Lower leg skin (tissue), 3 donors: ENCODE results near the gene MISP.

Experiments
- POLR2A ChIP-seq, 2 donors: fragments of 450-650 bp; IDR thresholded peaks; one replicate each; pipeline ENCODE4 v1.6.1; 2016 to 2017; ENCODE audit warnings: antibody characterized with exemption in 2 of 2, mild to moderate bottlenecking in 1 of 2, moderate library complexity in 1 of 2
- TF ChIP-seq, protein P1 (sequence below), 3 donors: fragments of 450-650 bp; IDR thresholded peaks; one replicate each; pipeline ENCODE4 v1.5.1; 2016; ENCODE audit warnings: antibody characterized with exemption in 3 of 3, mild to moderate bottlenecking in 3 of 3, moderate library complexity in 2 of 3

- TF ChIP-seq, protein P1, sequence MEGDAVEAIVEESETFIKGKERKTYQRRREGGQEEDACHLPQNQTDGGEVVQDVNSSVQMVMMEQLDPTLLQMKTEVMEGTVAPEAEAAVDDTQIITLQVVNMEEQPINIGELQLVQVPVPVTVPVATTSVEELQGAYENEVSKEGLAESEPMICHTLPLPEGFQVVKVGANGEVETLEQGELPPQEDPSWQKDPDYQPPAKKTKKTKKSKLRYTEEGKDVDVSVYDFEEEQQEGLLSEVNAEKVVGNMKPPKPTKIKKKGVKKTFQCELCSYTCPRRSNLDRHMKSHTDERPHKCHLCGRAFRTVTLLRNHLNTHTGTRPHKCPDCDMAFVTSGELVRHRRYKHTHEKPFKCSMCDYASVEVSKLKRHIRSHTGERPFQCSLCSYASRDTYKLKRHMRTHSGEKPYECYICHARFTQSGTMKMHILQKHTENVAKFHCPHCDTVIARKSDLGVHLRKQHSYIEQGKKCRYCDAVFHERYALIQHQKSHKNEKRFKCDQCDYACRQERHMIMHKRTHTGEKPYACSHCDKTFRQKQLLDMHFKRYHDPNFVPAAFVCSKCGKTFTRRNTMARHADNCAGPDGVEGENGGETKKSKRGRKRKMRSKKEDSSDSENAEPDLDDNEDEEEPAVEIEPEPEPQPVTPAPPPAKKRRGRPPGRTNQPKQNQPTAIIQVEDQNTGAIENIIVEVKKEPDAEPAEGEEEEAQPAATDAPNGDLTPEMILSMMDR (IDR thresholded peaks at IDR 0.05) = no peak
- TF ChIP-seq POLR2A (IDR thresholded peaks at IDR 0.05) = no peak
Observed at GRCh38 chr19:718991-719512, 31.9 kb upstream of the MISP start.
